ENCODE results near the gene ZBTB20.
"Not testable (repeated sequence)": the region's sequence is repeated elsewhere in the genome, so short reads cannot be mapped to it uniquely, and the experiment has no call there.

ZBTB20 gene

GRCh38 chr3:115146418-115147328, at the start of gene ZBTB20:
TSS of gene ZBTB20 (minus strand) at chr3:115147288.
- peak; percentile 77 for DNase-seq (ENCODE audit: low spot score)

GRCh38 chr3:115194476-115194875, 47.4 kb upstream of the ZBTB20 start:
- DNase-seq (ENCODE audit: low spot score), result peak; percentile 35

GRCh38 chr3:115190747-115191146, 43.7 kb upstream of the ZBTB20 start:
- DNase-seq (ENCODE audit: low spot score), result no peak

- no peak for DNase-seq (ENCODE audit: low spot score)
These were observed 40.2 kb upstream of the ZBTB20 start for GRCh38 chr3:115187149-115187757.

- no peak for DNase-seq (ENCODE audit: low spot score)
These were observed 39.5 kb upstream of the ZBTB20 start for GRCh38 chr3:115186351-115187148.

- not testable (repeated sequence) for DNase-seq (ENCODE audit: low spot score)
These were observed 37.9 kb upstream of the ZBTB20 start for GRCh38 chr3:115184859-115185572.

- not testable (repeated sequence) for DNase-seq (ENCODE audit: low spot score)
These were observed 31.8 kb upstream of the ZBTB20 start for GRCh38 chr3:115178930-115179329.

- no peak for DNase-seq (ENCODE audit: low spot score)
These were observed 22.7 kb upstream of the ZBTB20 start for GRCh38 chr3:115169808-115170207.

- no peak for DNase-seq (ENCODE audit: low spot score)
These were observed 18.6 kb upstream of the ZBTB20 start for GRCh38 chr3:115165701-115166100.

GRCh38 chr3:115165266-115165665, 18.2 kb upstream of the ZBTB20 start:
- no peak for DNase-seq (ENCODE audit: low spot score)

- no peak for DNase-seq (ENCODE audit: low spot score)
These were observed 17.5 kb upstream of the ZBTB20 start for GRCh38 chr3:115164374-115165221.

- DNase-seq (ENCODE audit: low spot score), result no peak
These were observed 15.7 kb upstream of the ZBTB20 start for GRCh38 chr3:115162759-115163158.

GRCh38 chr3:115161866-115162265, 14.8 kb upstream of the ZBTB20 start:
- DNase-seq (ENCODE audit: low spot score), result no peak

- no peak for DNase-seq (ENCODE audit: low spot score)
These were observed 14.2 kb upstream of the ZBTB20 start for GRCh38 chr3:115161168-115161834.

- DNase-seq (ENCODE audit: low spot score), result no peak
These were observed 13.2 kb upstream of the ZBTB20 start for GRCh38 chr3:115160295-115160694.

- DNase-seq (ENCODE audit: low spot score), result no peak
These were observed 9.1 kb upstream of the ZBTB20 start for GRCh38 chr3:115156046-115156654.

GRCh38 chr3:115154611-115155010, 7.5 kb upstream of the ZBTB20 start:
- no peak for DNase-seq (ENCODE audit: low spot score)

- DNase-seq (ENCODE audit: low spot score), result no peak
These were observed 4.8 kb upstream of the ZBTB20 start for GRCh38 chr3:115151921-115152320.

GRCh38 chr3:115148142-115148790, 1.2 kb upstream of the ZBTB20 start:
- peak; percentile 10 for DNase-seq (ENCODE audit: low spot score)

Measured in AG20443 (cell line).